Osteoblast (primary cell): ENCODE data around the gene FRZB. TPM values are rescaled to one million over a fixed set of nuclear protein-coding genes. Genes with fewer than 3 reads are reported as not detected.

Experiments used
- DNase-seq: peaks from one replicate; pipeline ENCODE4 v3.0.0; 2011; ENCODE audit warnings: low spot score, mixed read lengths; ENCODE audit not compliant: insufficient read length; ENCODE audit errors: missing footprints
- H2AFZ ChIP-seq: 2 replicates; pipeline ENCODE4 v1.6.0; 2011; ENCODE audit warnings: mild to moderate bottlenecking, low read length
- H3K27ac ChIP-seq: 2 replicates; pipeline ENCODE4 v1.5.1; 2011; ENCODE audit warnings: mild to moderate bottlenecking, low read depth, low read length, moderate library complexity
- H3K27me3 ChIP-seq: 2 replicates; pipeline ENCODE4 v1.6.0; 2012; ENCODE audit warnings: mild to moderate bottlenecking, control low read depth, inconsistent platforms, low read length, moderate library complexity; ENCODE audit not compliant: insufficient read depth
- H3K36me3 ChIP-seq: 2 replicates; pipeline ENCODE4 v1.5.1; 2011; ENCODE audit warnings: mild to moderate bottlenecking, low read length, control low read depth, moderate library complexity; ENCODE audit not compliant: insufficient read depth
- H3K4me1 ChIP-seq: 2 replicates; pipeline ENCODE4 v1.5.1; 2011; ENCODE audit warnings: mild to moderate bottlenecking, low read length, control low read depth, moderate library complexity; ENCODE audit not compliant: insufficient read depth
- H3K4me2 ChIP-seq: 2 replicates; pipeline ENCODE4 v1.6.0; 2011; ENCODE audit warnings: mild to moderate bottlenecking, low read length; ENCODE audit not compliant: insufficient read depth
- H3K4me3 ChIP-seq: fragments of 200-600 bp; sonication (generic); 3 replicates; pipeline ENCODE4 v1.5.1; 2012; ENCODE audit warnings: mild to moderate bottlenecking, low read length, inconsistent platforms; ENCODE audit not compliant: insufficient read depth
- H3K79me2 ChIP-seq: 2 replicates; pipeline ENCODE4 v1.6.0; 2012; ENCODE audit warnings: mild to moderate bottlenecking, low read length, control low read depth, inconsistent platforms; ENCODE audit not compliant: insufficient read depth
- H3K9me3 ChIP-seq: 2 replicates; pipeline ENCODE4 v1.5.1; 2011; ENCODE audit warnings: low read depth, low read length, control low read depth
- H4K20me1 ChIP-seq: 2 replicates; pipeline ENCODE4 v1.6.0; 2012; ENCODE audit warnings: mild to moderate bottlenecking, low read length, control low read depth; ENCODE audit not compliant: insufficient read depth
- CTCF ChIP-seq: IDR thresholded peaks from 2 replicates; pipeline ENCODE4 v1.5.1; 2011; ENCODE audit warnings: mild to moderate bottlenecking, low read depth, low read length, moderate library complexity; ENCODE audit errors: extremely low read depth
- total RNA-seq: library from RNA; depleted of rRNA; stranded (reverse); fragments of >200 nt; gene quantifications from 2 replicates; pipeline ENCODE4 v1.2.3, GENCODE V29; 2012

Gene FRZB
- total RNA-seq, 1 donor = 0.36 TPM

GRCh38 chr2:182901748-182902147 is 35.3 kb upstream of the FRZB start:
- H3K27me3 ChIP-seq = no peaks in the 10 kb centered on the region

GRCh38 chr2:182898718-182899117 is 32.3 kb upstream of the FRZB start:
- Histone ChIP-seq H3K9me3 (no peaks in the 10 kb centered on the region), H2AFZ (no peak overlapping the region), H3K27ac (no peak overlapping the region), H3K27me3 (no peaks in the 10 kb centered on the region), H3K4me2 (no peak overlapping the region), H3K4me1 (peaks cover 18% of the 10 kb centered on the region), H3K4me3 (no peak overlapping the region), H4K20me1 (no peaks in the 10 kb centered on the region), H3K79me2 (no peaks in the 10 kb centered on the region), H3K36me3 (no peaks in the 10 kb centered on the region)
- no peak for DNase-seq
- TF ChIP-seq CTCF = no peak

More at GRCh38 chr2:182901748-182902147, 35.3 kb upstream of the FRZB start:
- no peaks in the 10 kb centered on the region for H3K9me3 ChIP-seq
- H2AFZ ChIP-seq = no peak overlapping the region
- H3K27ac ChIP-seq = no peak overlapping the region
- no peak overlapping the region for H3K4me2 ChIP-seq
- TF ChIP-seq CTCF = no peak
- DNase-seq = no peak
- H3K4me1 ChIP-seq = peaks cover 6% of the 10 kb centered on the region
- H3K79me2 ChIP-seq = no peaks in the 10 kb centered on the region
- no peaks in the 10 kb centered on the region for H3K36me3 ChIP-seq
- H3K4me3 ChIP-seq = no peak overlapping the region
- no peaks in the 10 kb centered on the region for H4K20me1 ChIP-seq

- H3K9me3 ChIP-seq = no peaks in the 10 kb centered on the region
- H3K4me3 ChIP-seq = no peak overlapping the region
- H3K27ac ChIP-seq = no peak overlapping the region
- no peaks in the 10 kb centered on the region for H3K79me2 ChIP-seq
- DNase-seq = peak; percentile 88
- no peaks in the 10 kb centered on the region for H3K27me3 ChIP-seq
- H4K20me1 ChIP-seq = no peaks in the 10 kb centered on the region
- TF ChIP-seq CTCF = no peak
- no peak overlapping the region for H2AFZ ChIP-seq
- H3K4me2 ChIP-seq = no peak overlapping the region
- H3K4me1 ChIP-seq = peaks cover 18% of the 10 kb centered on the region
- H3K36me3 ChIP-seq = no peaks in the 10 kb centered on the region
Observed at GRCh38 chr2:182897137-182897536, 30.7 kb upstream of the FRZB start.

GRCh38 chr2:182895798-182896197 is 29.4 kb upstream of the FRZB start:
- H3K27ac ChIP-seq = no peak overlapping the region

More at GRCh38 chr2:182895798-182896197, 29.4 kb upstream of the FRZB start:
- Histone ChIP-seq H3K9me3 (no peaks in the 10 kb centered on the region), H2AFZ (no peak overlapping the region), H3K4me1 (peaks cover 18% of the 10 kb centered on the region), H4K20me1 (no peaks in the 10 kb centered on the region), H3K4me3 (no peak overlapping the region), H3K4me2 (no peak overlapping the region), H3K79me2 (no peaks in the 10 kb centered on the region), H3K36me3 (no peaks in the 10 kb centered on the region), H3K27me3 (no peaks in the 10 kb centered on the region)
- DNase-seq = no peak
- TF ChIP-seq CTCF = no peak
